PFSK-1 (cell line): ENCODE results near the gene LHFPL3.

Experiments
- FOXP2 ChIP-seq: optimal IDR thresholded peaks from 2 replicates; pipeline ENCODE3; 2011; ENCODE audit warnings: borderline replicate concordance, control low read depth, inconsistent platforms; ENCODE audit not compliant: insufficient read depth; ENCODE audit errors: extremely low read length, extremely low read depth
- POLR2AphosphoS5 ChIP-seq: IDR thresholded peaks from 2 replicates; pipeline ENCODE4 v1.6.1; 2012; ENCODE audit warnings: low read depth, mild to moderate bottlenecking, control low read depth, low read length, moderate library complexity
- REST ChIP-seq, 2 experiments: IDR thresholded peaks; 2 replicates each; pipeline versions ENCODE4 v1.6.1 to v1.8.0; 2011 to 2012; ENCODE audit warnings: low read depth in 2 of 2, low read length in 2 of 2, control low read depth in 1 of 2, inconsistent platforms in 1 of 2, mild to moderate bottlenecking in 1 of 2, moderate library complexity in 1 of 2; ENCODE audit not compliant: insufficient read depth in 1 of 2
- SIN3A ChIP-seq: IDR thresholded peaks from 2 replicates; pipeline ENCODE4 v1.6.1; 2012; ENCODE audit warnings: mild to moderate bottlenecking, low read length, moderate library complexity, borderline replicate concordance; ENCODE audit not compliant: insufficient read depth
- TAF1 ChIP-seq: IDR thresholded peaks from 2 replicates; pipeline ENCODE4 v1.6.1; 2012; ENCODE audit warnings: low read length, control low read depth, borderline replicate concordance; ENCODE audit not compliant: insufficient read depth

The LHFPL3 gene

GRCh38 chr7:104657134-104657533 lies 328.7 kb downstream of the LHFPL3 start:
- TF ChIP-seq POLR2AphosphoS5 (no peak), REST (IDR thresholded peaks at IDR 0.05; ENCODE audit: insufficient read depth in 1 of 2, low read depth in 2 of 2, low read length in 2 of 2) (no peak), TAF1 (no peak), FOXP2 (no peak), SIN3A (no peak)

GRCh38 chr7:104661575-104661974 lies 333.2 kb downstream of the LHFPL3 start:
- no peak for TF ChIP-seq REST (IDR thresholded peaks at IDR 0.05; ENCODE audit: insufficient read depth in 1 of 2, low read depth in 2 of 2, low read length in 2 of 2)
- TF ChIP-seq POLR2AphosphoS5: no peak
- no peak for TF ChIP-seq TAF1
- TF ChIP-seq SIN3A: no peak
- TF ChIP-seq FOXP2: no peak

GRCh38 chr7:104664648-104665047 lies 336.2 kb downstream of the LHFPL3 start:
- no peak for TF ChIP-seq POLR2AphosphoS5

GRCh38 chr7:104677587-104677986 lies 349.2 kb downstream of the LHFPL3 start:
- TF ChIP-seq REST (IDR thresholded peaks at IDR 0.05; ENCODE audit: insufficient read depth in 1 of 2, low read depth in 2 of 2, low read length in 2 of 2) (no peak), SIN3A (no peak), POLR2AphosphoS5 (no peak)

- TF ChIP-seq SIN3A: no peak
- no peak for TF ChIP-seq FOXP2
- no peak for TF ChIP-seq POLR2AphosphoS5
- TF ChIP-seq REST (IDR thresholded peaks at IDR 0.05; ENCODE audit: insufficient read depth in 1 of 2, low read depth in 2 of 2, low read length in 2 of 2): no peak
- no peak for TF ChIP-seq TAF1
Measured at GRCh38 chr7:104679085-104679484, 350.7 kb downstream of the LHFPL3 start.

GRCh38 chr7:104686286-104686685 lies 357.9 kb downstream of the LHFPL3 start:
- TF ChIP-seq FOXP2: no peak
- TF ChIP-seq POLR2AphosphoS5: no peak
- no peak for TF ChIP-seq TAF1
- TF ChIP-seq SIN3A: no peak
- no peak for TF ChIP-seq REST (IDR thresholded peaks at IDR 0.05; ENCODE audit: insufficient read depth in 1 of 2, low read depth in 2 of 2, low read length in 2 of 2)
